Lower leg skin (tissue), 3 donors: ENCODE measurements around the gene LRRC75A.

Experiments
- CTCF ChIP-seq, 3 donors: fragments of 450-650 bp; IDR thresholded peaks; one replicate each; pipeline ENCODE4 v1.5.1; 2016; ENCODE audit warnings: antibody characterized with exemption in 3 of 3, mild to moderate bottlenecking in 3 of 3, moderate library complexity in 2 of 3
- POLR2A ChIP-seq, 2 donors: fragments of 450-650 bp; IDR thresholded peaks; one replicate each; pipeline ENCODE4 v1.6.1; 2016 to 2017; ENCODE audit warnings: antibody characterized with exemption in 2 of 2, mild to moderate bottlenecking in 1 of 2, moderate library complexity in 1 of 2

GRCh38 chr17:16482253-16482652 is 9.7 kb downstream of the LRRC75A start:
- TF ChIP-seq POLR2A (IDR thresholded peaks at IDR 0.05) (no peak), CTCF (IDR thresholded peaks at IDR 0.05) (no peak)
